ENCODE measurements around the gene GRK1. TPM values are rescaled to one million over a fixed set of nuclear protein-coding genes. Genes with fewer than 3 reads are reported as not detected.
"Not testable (repeated sequence)": the region's sequence is repeated elsewhere in the genome, so short reads cannot be mapped to it uniquely, and the experiment has no call there.

Gene GRK1
- total RNA-seq, 1 experiment from 2014 or later, result not detected

DNA sequence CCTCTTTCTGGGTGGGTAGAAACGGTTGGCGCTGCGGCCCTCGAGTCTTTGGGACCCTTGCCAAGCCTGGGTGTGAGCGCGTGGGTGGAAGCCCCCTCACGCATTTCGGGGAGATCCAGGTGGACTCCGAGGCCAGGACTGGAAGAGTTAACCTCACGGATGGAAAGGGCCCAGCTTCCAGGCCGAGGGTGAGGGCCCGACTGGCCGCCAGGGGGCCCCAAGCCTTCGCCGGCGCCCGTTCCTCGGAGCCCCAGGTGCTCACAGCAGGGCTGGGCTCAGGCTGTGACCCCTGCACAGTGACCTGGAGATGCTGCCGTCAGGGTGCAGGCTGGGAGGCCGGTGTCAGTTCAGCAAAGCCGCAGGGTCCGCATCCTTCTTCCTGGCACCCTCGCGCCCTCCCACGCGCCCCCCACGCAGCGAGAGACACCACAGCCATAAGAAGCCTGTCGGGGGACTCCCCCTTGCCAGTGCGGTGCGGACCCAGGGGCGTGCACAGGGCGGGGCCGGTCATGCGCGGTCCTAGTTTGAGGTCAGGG is 57.8 kb downstream of the GRK1 start:
- Histone ChIP-seq H3K36me3 (ENCODE audit: low read depth) (no peaks in the 10 kb centered on the region), H3K9me3 (ENCODE audit: insufficient read depth, low read depth) (no peaks in the 10 kb centered on the region), H3K9me2 (ENCODE audit: insufficient read depth) (no peaks in the 10 kb centered on the region), H3K79me2 (ENCODE audit: low read depth) (no peaks in the 10 kb centered on the region), H3K4me3 (peak overlapping the region; percentile 47; the same call in 1 of the 2 replicates), H3F3A (ENCODE audit: insufficient read depth, low read depth) (peaks cover 18% of the 10 kb centered on the region; the same call in 1 of the 2 replicates), H3K27me3 (ENCODE audit: insufficient read depth, low read depth) (peaks cover 15% of the 10 kb centered on the region), H3K27ac (no peak overlapping the region), H2AFZ (no peak overlapping the region), H3K4me1 (replicated peaks; ENCODE audit: insufficient read depth) (no peaks in the 10 kb centered on the region), H4K20me1 (ENCODE audit: insufficient read depth) (no peaks in the 10 kb centered on the region), H3K4me2 (peak overlapping the region; percentile 60)
- intact Hi-C loops (cut with micrococcal nuclease; ENCODE audit: unreplicated experiment), result no loop called here
- no peak for TF ChIP-seq EZH2 (IDR thresholded peaks at IDR 0.05; ENCODE audit: low read depth)
- TF ChIP-seq, protein P1, sequence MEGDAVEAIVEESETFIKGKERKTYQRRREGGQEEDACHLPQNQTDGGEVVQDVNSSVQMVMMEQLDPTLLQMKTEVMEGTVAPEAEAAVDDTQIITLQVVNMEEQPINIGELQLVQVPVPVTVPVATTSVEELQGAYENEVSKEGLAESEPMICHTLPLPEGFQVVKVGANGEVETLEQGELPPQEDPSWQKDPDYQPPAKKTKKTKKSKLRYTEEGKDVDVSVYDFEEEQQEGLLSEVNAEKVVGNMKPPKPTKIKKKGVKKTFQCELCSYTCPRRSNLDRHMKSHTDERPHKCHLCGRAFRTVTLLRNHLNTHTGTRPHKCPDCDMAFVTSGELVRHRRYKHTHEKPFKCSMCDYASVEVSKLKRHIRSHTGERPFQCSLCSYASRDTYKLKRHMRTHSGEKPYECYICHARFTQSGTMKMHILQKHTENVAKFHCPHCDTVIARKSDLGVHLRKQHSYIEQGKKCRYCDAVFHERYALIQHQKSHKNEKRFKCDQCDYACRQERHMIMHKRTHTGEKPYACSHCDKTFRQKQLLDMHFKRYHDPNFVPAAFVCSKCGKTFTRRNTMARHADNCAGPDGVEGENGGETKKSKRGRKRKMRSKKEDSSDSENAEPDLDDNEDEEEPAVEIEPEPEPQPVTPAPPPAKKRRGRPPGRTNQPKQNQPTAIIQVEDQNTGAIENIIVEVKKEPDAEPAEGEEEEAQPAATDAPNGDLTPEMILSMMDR (conservative IDR thresholded peaks at IDR 0.05), result peak; percentile 89
- POLR2A ChIA-PET (ENCODE audit: unreplicated experiment), result interaction anchor here (0.6 kb wide), 1 partner anchor 234 kb away, joined by 18 read pairs; the partner anchor contains the start of gene DCUN1D2
- no TSS peak for BruUV-seq (replicated peaks)
- DNase-seq, result peak in 1 of 2 experiments; percentile 82
- CTCF ChIA-PET, result no interaction called here

GRCh38 chr13:113725329-113726105 is 58.5 kb downstream of the GRK1 start:
- H3K4me2 ChIP-seq, result peak overlapping the region; percentile 60; the same call in 1 of the 2 replicates
- intact Hi-C loops (cut with micrococcal nuclease; ENCODE audit: unreplicated experiment); H4K20me1 ChIP-seq (ENCODE audit: insufficient read depth); H3K79me2 ChIP-seq (ENCODE audit: low read depth); H3K9me3 ChIP-seq (ENCODE audit: insufficient read depth, low read depth); CTCF ChIA-PET; H3K4me1 ChIP-seq (replicated peaks; ENCODE audit: insufficient read depth); H3K27ac ChIP-seq; H2AFZ ChIP-seq; POLR2A ChIA-PET (ENCODE audit: unreplicated experiment); H3K9me2 ChIP-seq (ENCODE audit: insufficient read depth); BruUV-seq (replicated peaks); H3K36me3 ChIP-seq (ENCODE audit: low read depth): not testable (repeated sequence)
- peaks cover 18% of the 10 kb centered on the region; the same call in 1 of the 2 replicates for H3F3A ChIP-seq (ENCODE audit: insufficient read depth, low read depth)
- peaks cover 20% of the 10 kb centered on the region for H3K27me3 ChIP-seq (ENCODE audit: insufficient read depth, low read depth)
- peak in 1 of 2 experiments; percentile 29 for DNase-seq
- H3K4me3 ChIP-seq, result peak overlapping the region; percentile 47; the same call in 1 of the 2 replicates

DNA sequence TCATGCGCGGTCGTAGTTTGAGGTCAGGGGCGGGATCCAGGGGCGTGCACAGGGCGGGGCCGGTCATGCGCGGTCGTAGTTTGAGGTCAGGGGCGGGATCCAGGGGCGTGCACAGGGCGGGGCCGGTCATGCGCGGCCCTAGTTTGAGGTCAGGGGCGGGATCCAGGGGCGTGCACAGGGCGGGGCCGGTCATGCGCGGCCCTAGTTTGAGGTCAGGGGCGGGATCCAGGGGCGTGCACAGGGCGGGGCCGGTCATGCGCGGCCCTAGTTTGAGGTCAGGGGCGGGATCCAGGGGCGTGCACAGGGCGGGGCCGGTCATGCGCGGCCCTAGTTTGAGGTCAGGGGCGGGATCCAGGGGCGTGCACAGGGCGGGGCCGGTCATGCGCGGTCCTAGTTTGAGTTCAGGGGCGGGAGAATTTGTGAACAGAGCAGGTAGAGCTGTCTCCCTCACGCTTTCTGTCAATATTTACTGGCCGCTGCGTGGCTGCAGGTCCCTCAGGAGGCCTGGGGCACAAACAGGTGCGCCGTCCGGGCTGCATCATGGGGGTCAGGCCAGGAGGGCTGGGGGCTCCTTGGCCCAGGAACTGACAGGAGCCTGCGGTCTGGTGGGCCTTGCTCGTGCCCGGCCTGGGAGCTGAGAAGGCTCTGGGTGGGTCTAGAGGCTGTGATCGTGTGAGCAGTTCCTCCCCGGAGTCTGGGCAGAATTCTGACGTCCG is 59.2 kb downstream of the GRK1 start:
- intact Hi-C loops (cut with micrococcal nuclease; ENCODE audit: unreplicated experiment); H3K36me3 ChIP-seq (ENCODE audit: low read depth); H3K9me2 ChIP-seq (ENCODE audit: insufficient read depth); DNase-seq; CTCF ChIA-PET; POLR2A ChIA-PET (ENCODE audit: unreplicated experiment); H4K20me1 ChIP-seq (ENCODE audit: insufficient read depth); H2AFZ ChIP-seq; H3K4me1 ChIP-seq (replicated peaks; ENCODE audit: insufficient read depth); H3K27ac ChIP-seq; BruUV-seq (replicated peaks); H3K79me2 ChIP-seq (ENCODE audit: low read depth); H3K4me2 ChIP-seq; H3K4me3 ChIP-seq; H3K9me3 ChIP-seq (ENCODE audit: insufficient read depth, low read depth): not testable (repeated sequence)
- Histone ChIP-seq H3K27me3 (ENCODE audit: insufficient read depth, low read depth) (peaks cover 28% of the 10 kb centered on the region), H3F3A (ENCODE audit: insufficient read depth, low read depth) (peaks cover 18% of the 10 kb centered on the region; the same call in 1 of the 2 replicates)

GRCh38 chr13:113726961-113727411 is 60.0 kb downstream of the GRK1 start:
- intact Hi-C loops (cut with micrococcal nuclease; ENCODE audit: unreplicated experiment), result no loop called here
- Histone ChIP-seq H3K4me3 (no peak overlapping the region), H3K79me2 (ENCODE audit: low read depth) (no peaks in the 10 kb centered on the region), H3K4me2 (no peak overlapping the region), H3K27ac (no peak overlapping the region), H3K9me2 (ENCODE audit: insufficient read depth) (no peaks in the 10 kb centered on the region), H3K4me1 (replicated peaks; ENCODE audit: insufficient read depth) (no peaks in the 10 kb centered on the region), H3K27me3 (ENCODE audit: insufficient read depth, low read depth) (peaks cover 35% of the 10 kb centered on the region), H3K36me3 (ENCODE audit: low read depth) (no peaks in the 10 kb centered on the region), H4K20me1 (ENCODE audit: insufficient read depth) (no peaks in the 10 kb centered on the region), H3K9me3 (ENCODE audit: insufficient read depth, low read depth) (no peaks in the 10 kb centered on the region), H3F3A (ENCODE audit: insufficient read depth, low read depth) (peaks cover 18% of the 10 kb centered on the region; the same call in 1 of the 2 replicates), H2AFZ (no peak overlapping the region)
- TF ChIP-seq EZH2 (IDR thresholded peaks at IDR 0.05; ENCODE audit: low read depth), result no peak
- TF ChIP-seq, protein P1 (conservative IDR thresholded peaks at IDR 0.05), result no peak
- POLR2A ChIA-PET (ENCODE audit: unreplicated experiment), result no interaction called here
- CTCF ChIA-PET, result no interaction called here
- BruUV-seq (replicated peaks), result no TSS peak
- no peak for DNase-seq
